ENCODE results near the gene ITGB4. TPM values are rescaled to one million over a fixed set of nuclear protein-coding genes. Genes with fewer than 3 reads are reported as not detected.

ITGB4 gene
- total RNA-seq, 6 experiments from 2014 or later: 0.92 to 4.1 (median 2.0) TPM

DNA sequence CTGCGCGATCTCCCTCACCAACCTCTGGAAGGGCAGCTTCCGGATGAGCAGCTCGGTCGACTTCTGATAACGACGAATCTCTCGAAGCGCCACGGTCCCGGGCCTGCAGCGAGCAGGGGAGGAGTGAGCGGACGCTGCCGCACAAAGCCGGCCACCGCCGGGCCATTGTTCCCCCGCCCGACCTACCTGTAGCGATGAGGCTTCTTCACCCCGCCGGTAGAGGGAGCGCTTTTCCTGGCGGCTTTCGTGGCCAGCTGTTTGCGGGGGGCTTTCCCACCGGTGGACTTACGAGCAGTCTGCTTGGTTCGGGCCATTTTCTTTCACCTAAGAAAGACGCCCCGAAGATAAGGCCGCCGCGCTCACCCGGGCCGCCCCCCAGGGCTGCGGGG lies 57.6 kb downstream of the ITGB4 start:
- DNase-seq (peak in 2 of 3 donors; percentile 79 to 83), ATAC-seq (peak; percentile 16 to 51 (median 32))
- no peaks in the 10 kb centered on the region for H3K27me3 ChIP-seq
- 0% methylated on average over 4 of the region's 38 CpGs for WGBS (ENCODE audit: insufficient coverage, low coverage, low lambda C conversion rate, missing lambda C conversion rate)
- peak overlapping the region; percentile 88 to 98 (median 95) for H3K4me3 ChIP-seq
- H3K9me3 ChIP-seq: no peaks in the 10 kb centered on the region
- H3K36me3 ChIP-seq: peaks cover 0 to 19% (median 10%) of the 10 kb centered on the region in 4 donors
- H3K27ac ChIP-seq: peak overlapping the region; percentile 96 to 99 (median 97)
- H3K4me1 ChIP-seq: peaks cover 0 to 41% (median 12%) of the 10 kb centered on the region in 4 donors
- no peak for TF ChIP-seq POLR2A (IDR thresholded peaks at IDR 0.05)
- TF ChIP-seq, protein P1, sequence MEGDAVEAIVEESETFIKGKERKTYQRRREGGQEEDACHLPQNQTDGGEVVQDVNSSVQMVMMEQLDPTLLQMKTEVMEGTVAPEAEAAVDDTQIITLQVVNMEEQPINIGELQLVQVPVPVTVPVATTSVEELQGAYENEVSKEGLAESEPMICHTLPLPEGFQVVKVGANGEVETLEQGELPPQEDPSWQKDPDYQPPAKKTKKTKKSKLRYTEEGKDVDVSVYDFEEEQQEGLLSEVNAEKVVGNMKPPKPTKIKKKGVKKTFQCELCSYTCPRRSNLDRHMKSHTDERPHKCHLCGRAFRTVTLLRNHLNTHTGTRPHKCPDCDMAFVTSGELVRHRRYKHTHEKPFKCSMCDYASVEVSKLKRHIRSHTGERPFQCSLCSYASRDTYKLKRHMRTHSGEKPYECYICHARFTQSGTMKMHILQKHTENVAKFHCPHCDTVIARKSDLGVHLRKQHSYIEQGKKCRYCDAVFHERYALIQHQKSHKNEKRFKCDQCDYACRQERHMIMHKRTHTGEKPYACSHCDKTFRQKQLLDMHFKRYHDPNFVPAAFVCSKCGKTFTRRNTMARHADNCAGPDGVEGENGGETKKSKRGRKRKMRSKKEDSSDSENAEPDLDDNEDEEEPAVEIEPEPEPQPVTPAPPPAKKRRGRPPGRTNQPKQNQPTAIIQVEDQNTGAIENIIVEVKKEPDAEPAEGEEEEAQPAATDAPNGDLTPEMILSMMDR (IDR thresholded peaks at IDR 0.05): peak; percentile 57 to 75 (median 66)
- intact Hi-C loops (cut with DNase I): no loop called here

DNA sequence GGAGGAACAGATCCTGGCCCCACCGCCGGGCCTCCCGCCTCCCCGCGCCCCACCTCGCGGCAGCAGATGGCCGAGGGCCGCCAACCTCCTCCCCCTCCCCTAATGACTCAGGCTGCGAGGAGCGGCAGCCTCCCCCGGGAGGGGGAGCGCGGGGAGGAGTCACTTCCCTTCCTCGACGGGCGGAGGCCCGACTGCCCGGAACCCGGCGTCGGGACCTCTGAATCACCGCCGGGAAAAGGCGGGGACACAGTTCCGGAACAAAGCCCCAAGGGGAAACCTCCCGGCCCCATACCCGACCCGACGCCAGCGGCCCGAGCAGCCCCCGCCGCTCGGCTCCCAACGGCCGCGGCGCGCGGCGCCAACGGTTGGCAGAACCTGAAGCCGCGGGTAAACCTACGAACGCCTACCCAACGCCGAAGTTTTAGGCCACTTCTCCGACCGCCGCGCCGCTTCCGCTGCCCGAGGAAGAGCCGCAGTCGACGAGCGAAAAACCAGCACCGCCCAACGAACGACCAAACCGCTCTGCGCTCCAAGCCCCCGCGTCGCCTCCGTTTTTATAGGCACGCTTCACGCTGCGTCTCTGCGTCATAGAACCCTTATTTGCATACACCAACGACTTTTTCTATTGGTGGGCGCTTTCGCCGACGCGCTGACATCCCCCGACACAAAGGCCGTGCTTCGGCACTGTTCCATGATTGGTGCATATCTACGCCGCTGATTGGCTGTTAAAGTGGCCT lies 58.2 kb downstream of the ITGB4 start:
- TF ChIP-seq POLR2A (IDR thresholded peaks at IDR 0.05): peak; percentile 100
- TF ChIP-seq, protein P1 (IDR thresholded peaks at IDR 0.05): peak in 2 of 4 donors; percentile 10 to 31
- Histone ChIP-seq H3K27ac (peak overlapping the region; percentile 96 to 99 (median 97)), H3K9me3 (no peaks in the 10 kb centered on the region), H3K4me3 (peak overlapping the region; percentile 88 to 98 (median 95)), H3K36me3 (peaks cover 0 to 19% (median 10%) of the 10 kb centered on the region in 4 donors), H3K4me1 (peaks cover 0 to 46% (median 12%) of the 10 kb centered on the region in 4 donors), H3K27me3 (no peaks in the 10 kb centered on the region)
- ATAC-seq: peak; percentile 62 to 81 (median 78)
- intact Hi-C loops (cut with DNase I): no loop called here
- 0% methylated on average over 19 of the region's 84 CpGs for WGBS (ENCODE audit: insufficient coverage, low coverage, low lambda C conversion rate, missing lambda C conversion rate)
- DNase-seq: peak; percentile 96 to 98 (median 98)

- no peaks in the 10 kb centered on the region for H3K9me3 ChIP-seq
- no peaks in the 10 kb centered on the region for H3K27me3 ChIP-seq
- ATAC-seq (no peak), DNase-seq (no peak)
- H3K36me3 ChIP-seq: peaks cover 0 to 19% (median 10%) of the 10 kb centered on the region in 4 donors
- peak overlapping the region in 1 of 3 donors; percentile 33 for H3K27ac ChIP-seq
- H3K4me3 ChIP-seq: no peak overlapping the region
- peaks cover 0 to 46% (median 12%) of the 10 kb centered on the region in 4 donors for H3K4me1 ChIP-seq
- TF ChIP-seq, protein P1 (IDR thresholded peaks at IDR 0.05): no peak
- no peak for TF ChIP-seq POLR2A (IDR thresholded peaks at IDR 0.05)
- 18% methylated on average over 5 of the region's 5 CpGs for WGBS (ENCODE audit: insufficient coverage, low coverage, low lambda C conversion rate, missing lambda C conversion rate)
- intact Hi-C loops (cut with DNase I): no loop called here
These were observed 59.0 kb downstream of the ITGB4 start for GRCh38 chr17:75779987-75780889.

- 7% methylated on average over 6 of the region's 6 CpGs for WGBS (ENCODE audit: insufficient coverage, low coverage, low lambda C conversion rate, missing lambda C conversion rate)
- Histone ChIP-seq H3K27ac (peak overlapping the region; percentile 99 to 100 (median 100)), H3K4me1 (peaks cover 0 to 26% (median 3%) of the 10 kb centered on the region in 4 donors), H3K4me3 (no peak overlapping the region), H3K27me3 (no peaks in the 10 kb centered on the region), H3K36me3 (peaks cover 0 to 6% (median 5%) of the 10 kb centered on the region in 4 donors), H3K9me3 (no peaks in the 10 kb centered on the region)
- ATAC-seq (no peak), DNase-seq (no peak)
- TF ChIP-seq POLR2A (IDR thresholded peaks at IDR 0.05): no peak
- TF ChIP-seq, protein P1 (IDR thresholded peaks at IDR 0.05): peak; percentile 71 to 85 (median 74)
- intact Hi-C loops (cut with DNase I): no loop called here
These were observed 62.0 kb downstream of the ITGB4 start for GRCh38 chr17:75783069-75783783.
